HG03039 (cell line): Measurements from ENCODE around the gene CLK4.
"Not testable (repeated sequence)": the region's sequence is repeated elsewhere in the genome, so short reads cannot be mapped to it uniquely, and the experiment has no call there.

Experiments used
- ATAC-seq: cut with Tn5 transposase; IDR thresholded peaks from one replicate; pipeline ENCODE4 v1.9.1; 2021; ENCODE audit warnings: mild to moderate bottlenecking, moderate library complexity; ENCODE audit not compliant: unreplicated experiment

CLK4 gene

DNA sequence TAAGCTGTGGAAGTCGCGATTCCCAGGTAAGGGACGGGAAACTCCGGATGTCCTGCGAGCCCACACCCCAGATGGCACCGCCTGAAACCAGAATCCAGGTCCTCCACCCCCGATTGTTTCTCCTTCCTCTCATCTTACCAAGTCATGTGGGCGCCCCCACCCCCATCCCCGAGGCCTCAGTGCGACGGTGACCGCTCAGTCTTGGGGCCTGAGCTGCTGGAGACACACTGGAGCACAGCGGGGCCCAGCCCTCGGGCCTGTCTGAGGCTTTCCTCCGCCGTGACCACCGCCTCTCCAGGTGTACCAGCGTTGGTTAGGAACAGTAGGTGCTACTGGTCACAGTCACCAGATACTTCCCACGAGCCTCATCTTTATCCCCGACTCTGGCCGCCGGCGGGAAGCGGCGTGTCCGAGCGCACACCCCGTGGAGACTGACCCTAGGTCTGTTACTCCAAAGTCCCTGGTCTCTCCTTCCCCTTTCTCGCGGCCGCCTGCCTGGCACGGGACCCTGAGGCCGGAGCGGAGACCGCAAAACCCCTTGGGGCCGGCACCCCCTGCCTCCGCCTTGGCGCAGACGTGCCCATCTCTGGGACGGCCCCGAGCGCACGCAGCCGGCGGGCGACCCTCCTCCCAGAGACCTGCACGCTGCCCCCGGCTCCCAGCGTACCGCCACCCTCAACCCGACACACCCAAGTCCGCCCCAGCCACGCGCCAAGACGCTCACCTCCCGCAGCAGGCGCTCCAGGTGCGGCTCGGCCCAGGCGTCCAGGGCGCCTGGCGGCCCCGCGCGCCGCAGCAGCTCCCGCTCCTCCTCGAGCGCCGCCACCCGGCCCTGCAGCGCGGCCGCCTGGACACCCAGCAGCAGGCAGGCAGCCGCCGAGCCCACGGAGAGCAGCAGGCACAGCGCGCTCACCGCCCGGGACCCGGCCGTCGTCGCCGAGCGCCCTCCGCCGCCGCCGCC lies 37.4 kb downstream of the CLK4 start:
- ATAC-seq: no peak

DNA sequence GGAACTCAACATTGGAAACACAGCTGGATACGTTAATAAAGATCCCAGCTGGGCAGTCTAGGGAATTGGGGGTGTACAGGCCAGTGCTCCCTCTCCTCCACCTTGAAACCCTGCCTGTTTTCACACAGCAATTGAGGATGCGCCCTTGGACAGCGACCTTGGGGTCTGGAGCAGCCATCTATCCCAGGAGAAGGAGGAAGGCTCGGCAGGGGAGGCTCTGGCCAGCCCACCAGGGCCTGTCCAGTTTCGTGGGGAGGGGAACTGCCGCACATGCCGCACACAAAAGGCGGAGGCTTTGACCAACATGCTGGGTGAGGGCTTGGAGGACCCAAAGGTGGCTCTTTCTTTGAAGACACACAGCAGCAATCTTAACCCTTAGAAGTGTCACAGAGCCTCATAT lies 38.1 kb downstream of the CLK4 start:
- ATAC-seq: no peak

DNA sequence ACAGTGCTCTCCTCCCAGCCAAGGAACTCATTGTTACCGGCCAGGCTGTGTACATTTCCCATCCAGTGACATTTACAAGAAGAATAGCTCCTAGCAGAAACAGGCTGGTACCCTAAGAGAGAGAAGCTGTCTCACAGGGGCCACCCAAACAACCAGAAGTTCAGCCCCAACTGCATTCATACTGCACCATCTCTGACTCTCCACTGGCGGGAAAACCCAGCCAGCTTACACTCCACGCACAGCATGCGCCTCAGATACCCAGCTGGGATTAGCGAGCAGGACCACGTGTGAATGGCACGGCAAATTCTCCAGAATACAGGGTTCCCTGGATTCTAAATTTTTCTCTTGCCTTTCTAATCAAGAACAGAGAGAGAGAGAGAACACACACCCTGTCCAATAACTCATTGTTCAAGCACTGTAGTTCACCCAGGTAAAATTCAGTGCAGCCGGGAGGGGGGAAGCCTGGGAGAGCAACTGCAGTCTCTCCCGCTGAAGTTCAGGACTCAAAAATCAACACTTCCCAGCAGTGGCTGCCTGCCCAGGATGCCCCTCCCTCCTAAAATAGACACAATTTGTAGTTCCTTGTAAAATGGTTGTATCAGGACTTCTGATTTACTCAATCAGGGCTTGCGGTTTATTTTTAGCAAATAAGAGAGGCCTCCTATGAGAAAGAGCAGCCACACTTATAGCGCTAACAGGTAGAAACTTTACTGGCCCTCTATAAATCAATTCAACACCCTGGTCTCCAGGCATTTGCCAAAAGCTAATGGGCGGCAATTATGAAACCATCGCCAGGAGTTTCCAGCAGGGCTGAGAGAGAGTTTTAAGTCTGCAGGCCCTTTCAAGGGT lies 38.9 kb downstream of the CLK4 start:
- ATAC-seq: no peak

DNA sequence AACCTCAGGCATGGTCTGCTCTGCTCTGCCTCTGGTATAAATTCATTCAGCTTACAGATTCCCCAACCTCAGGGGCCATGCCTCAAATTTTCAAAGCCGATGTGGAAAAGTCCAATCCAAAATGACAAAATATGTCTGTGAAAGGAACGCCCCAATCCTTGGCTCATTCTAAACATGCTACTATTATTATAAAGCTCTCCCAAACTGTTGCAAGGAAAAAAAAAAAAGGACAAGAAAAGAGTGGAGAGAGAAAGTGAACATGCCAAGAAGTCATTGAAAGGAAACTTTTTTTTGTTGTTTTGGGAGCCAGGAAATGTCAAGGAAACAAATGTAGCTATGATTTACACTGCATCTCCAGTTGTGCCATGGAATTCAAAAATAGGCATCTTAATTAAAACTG lies 40.5 kb downstream of the CLK4 start:
- ATAC-seq: no peak

DNA sequence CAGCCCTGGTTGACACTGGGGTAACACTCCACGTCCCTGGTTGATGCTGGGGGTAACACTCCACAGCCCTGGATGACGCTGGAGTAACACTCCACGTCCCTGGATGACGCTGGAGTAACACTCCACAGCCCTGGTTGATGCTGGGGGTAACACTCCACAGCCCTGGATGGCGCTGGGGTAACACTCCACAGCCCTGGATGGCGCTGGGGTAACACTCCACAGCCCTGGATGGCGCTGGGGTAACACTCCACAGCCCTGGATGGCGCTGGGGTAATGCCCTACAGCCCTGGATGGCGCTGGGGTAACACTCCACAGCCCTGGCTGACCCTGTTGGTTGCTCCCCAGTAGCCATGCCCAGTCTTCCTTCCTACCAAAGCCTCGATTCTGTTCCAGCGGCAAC lies 41.4 kb downstream of the CLK4 start:
- ATAC-seq: not testable (repeated sequence)

DNA sequence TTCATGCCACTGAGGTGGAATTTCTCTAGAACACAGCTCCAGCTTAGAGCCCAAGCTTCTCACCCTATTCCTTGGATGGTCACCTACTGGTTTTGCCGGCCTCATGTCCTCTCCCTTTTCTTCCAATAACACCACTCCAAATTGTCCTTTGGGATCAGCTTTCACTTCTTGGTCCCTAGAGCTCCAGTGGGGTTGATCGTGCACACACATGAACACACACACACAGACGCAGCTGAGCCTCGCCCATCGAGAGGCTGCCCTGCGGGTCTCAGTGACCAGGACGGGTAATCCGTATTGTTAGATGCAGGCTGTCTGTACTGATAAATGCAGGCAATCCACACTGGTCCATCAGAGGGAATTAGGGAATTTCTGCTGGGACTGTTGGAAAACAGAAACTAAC lies 43.6 kb downstream of the CLK4 start:
- ATAC-seq: no peak

DNA sequence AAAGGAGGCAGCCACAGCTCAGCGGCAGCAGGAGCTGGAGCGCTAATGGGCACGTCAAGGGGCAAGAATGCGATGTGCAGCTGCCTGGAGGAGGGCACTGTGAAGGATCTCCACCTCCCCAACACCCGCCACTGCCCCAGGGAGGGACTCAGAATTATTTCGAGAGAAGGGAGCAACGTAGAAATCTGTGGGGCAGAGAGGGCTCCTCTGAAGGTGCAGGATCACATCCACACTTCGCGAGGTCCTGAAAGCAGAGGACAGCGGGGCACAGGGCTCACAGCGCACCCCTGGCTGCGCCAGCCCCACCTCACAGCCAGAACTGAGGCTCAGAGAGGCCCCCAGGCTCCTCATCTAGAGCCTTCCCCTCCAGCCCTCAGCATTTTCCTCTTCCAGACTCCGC lies 44.6 kb downstream of the CLK4 start:
- ATAC-seq: no peak

DNA sequence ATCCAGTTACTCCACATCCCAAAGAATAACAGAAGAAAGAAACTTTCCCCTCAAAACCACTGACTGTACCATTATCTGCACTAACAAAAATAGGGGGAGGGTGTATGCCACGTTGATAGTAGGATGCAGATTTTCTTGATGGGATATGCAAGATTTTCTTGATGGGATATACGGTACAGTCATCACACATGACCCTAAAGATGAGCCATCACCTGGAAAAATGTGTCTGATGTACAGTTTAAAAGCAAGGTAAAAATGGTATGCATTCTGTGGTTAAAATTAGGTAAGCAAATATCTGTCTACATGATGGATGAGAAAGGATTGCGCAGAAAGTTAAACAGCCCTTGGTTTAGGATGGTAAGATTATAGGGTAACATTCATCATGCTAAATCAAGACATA lies 45.2 kb downstream of the CLK4 start:
- no peak for ATAC-seq

DNA sequence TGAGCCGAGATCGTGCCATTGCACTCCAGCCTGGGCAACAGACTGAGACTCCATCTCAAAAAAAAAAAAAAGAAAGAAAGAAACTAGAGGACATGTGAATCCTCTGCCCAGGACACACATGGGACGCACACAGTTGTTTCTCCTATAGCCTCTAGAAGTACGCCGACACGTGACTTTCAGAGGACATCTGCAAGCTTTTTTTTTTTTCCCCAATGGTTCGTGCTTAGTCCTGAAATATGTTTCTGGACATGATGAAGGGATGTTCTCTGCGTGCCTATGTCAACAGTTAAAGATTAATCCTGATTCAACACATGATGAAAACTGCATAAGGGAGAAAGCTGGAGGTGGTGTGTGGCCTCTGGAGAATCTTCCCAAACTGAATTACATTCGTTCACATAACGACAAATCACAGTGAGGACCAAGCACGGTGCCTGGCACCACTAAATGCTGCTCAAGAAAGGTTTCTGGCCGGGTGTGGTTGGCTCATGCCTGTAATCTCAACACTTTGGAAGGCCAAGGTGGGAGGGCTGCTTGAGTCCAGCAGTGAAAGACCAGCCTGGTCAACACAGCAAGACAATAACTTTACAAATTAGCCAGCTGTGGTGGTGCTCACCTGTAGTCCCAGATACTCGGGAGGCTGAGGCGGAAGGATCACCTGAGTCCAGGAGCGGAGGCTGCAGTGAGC lies 46.4 kb downstream of the CLK4 start:
- ATAC-seq: no peak

DNA sequence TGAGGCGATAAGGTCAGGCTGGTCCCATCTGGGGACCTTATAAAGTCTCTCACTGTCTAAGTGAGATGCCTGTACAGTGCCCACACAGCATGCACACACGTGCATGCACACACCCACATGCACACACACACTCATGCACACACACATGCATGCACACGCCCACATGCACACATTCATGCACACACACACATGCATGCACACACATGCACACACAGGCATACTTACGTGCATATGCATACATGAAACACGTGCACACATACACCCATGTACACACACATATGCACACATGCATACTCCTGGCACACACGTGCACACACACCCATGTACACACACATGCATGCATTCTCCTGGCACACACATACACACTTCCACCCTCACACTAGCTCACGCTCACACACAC lies 48.9 kb downstream of the CLK4 start:
- no peak for ATAC-seq

DNA sequence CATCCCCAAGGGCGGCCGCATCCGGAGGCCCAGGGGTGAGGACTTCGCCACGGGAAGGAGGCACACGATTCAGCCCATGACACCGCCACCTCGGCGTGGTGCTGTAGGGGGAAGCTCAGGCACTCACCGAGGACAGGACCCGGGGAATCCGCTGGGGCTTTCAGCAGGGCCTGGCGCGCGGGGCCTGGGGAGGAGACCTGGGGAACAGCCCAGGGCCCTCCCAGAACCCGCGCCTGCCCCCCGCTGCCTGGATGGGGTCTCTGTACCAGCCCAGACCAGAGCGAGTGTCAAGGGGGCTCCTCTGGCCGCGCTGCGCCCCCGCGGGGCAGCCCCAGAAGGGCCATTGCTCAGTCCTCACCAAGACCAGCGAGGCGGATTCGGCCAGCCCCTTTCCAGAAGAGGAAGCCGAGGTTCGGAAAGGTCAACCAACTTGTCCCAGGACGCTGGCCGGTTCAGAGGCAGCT lies 49.4 kb downstream of the CLK4 start:
- no peak for ATAC-seq

DNA sequence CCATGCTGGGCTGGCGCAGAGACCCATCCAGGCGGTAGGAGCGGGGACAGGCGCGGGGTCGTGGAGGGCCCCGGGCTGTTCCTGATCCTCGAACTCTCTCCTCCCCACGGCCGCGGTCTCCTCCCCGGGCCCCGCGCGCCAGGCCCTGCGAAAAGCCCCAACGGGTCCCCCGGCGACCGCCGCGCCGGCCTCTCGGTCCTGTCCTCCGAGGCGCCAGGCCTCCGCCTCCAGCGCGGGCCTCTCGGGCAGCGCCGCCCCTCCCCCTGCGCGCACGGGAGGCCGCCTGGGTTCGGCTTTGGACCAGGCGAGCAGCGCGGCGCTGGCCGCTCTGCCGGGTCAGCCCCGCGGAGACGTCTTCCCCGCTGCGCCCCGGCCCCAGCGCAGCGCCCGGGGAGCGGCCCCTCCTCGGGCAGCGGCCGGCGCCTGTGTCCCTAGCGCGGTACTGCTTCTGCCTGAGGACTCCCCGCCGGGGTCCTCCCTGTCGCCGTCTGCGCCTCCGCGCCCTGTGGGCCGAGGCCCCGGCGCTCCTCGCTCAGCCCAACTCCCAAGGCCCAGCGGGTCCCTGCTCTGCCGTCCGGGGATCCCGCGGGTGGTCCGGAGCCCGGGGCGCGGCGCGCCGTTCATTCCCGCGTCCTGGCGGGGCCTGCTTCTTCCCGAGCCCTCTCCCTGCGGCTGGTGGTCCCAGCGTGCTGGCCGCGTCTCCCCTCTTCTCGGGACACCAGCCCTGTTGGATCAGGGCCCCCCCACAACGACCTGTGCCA lies 50.1 kb downstream of the CLK4 start:
- ATAC-seq: no peak

DNA sequence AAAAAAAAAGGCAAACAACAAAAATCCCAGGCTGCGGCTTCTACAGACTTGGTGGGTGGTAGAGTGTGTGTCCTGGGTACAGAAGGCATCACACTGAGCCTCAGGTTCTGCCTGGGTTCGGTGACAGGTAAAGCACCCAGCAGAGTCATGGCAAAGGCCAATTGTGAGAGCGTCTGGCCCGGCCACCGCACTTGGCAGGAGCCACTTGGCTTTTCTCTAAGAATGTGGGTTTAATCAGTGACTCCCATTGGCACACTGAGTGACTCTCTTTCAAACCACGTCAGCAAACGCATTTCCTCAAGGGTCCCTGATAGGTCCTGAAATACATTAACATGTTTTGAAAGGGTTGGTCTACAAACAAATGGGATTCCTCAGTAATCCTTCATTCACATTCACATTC lies 53.6 kb downstream of the CLK4 start:
- ATAC-seq: no peak

DNA sequence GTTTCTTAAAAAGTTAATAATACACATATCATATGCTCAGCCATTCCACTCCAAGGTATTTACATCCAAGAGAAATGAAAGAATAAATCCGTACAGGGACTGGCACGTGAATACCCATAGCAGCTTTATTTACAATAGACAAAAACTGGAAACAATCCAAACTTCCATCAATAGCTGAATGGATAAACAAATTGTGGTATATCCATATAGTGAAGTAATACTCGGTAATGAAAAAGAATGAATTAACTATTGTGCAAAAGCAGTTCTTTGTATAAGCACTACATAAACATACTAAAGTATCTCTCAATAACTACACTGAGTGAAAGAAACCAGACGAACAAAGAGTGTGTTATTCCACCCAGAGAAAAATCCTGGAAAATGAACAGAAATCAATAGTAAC lies 54.2 kb downstream of the CLK4 start:
- no peak for ATAC-seq

DNA sequence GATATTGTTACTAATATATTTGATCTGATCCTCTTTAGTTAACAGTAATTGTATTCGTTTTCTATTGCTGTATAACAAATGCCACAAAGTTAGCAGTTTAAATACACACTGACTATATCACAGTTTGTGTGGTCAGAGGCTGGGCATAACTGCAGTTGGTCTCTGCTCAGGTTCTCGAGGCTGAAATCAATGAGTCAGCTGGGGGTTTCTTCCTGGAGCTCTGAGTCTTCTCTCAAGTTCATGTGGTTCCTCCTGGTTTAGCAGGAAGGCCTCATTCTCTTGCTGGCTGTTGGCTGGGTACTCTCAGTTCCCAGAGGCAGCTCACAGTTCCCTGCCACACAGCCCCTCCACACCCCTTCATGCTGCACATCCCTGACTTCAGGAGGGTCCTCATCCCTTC lies 57.4 kb downstream of the CLK4 start:
- no peak for ATAC-seq

DNA sequence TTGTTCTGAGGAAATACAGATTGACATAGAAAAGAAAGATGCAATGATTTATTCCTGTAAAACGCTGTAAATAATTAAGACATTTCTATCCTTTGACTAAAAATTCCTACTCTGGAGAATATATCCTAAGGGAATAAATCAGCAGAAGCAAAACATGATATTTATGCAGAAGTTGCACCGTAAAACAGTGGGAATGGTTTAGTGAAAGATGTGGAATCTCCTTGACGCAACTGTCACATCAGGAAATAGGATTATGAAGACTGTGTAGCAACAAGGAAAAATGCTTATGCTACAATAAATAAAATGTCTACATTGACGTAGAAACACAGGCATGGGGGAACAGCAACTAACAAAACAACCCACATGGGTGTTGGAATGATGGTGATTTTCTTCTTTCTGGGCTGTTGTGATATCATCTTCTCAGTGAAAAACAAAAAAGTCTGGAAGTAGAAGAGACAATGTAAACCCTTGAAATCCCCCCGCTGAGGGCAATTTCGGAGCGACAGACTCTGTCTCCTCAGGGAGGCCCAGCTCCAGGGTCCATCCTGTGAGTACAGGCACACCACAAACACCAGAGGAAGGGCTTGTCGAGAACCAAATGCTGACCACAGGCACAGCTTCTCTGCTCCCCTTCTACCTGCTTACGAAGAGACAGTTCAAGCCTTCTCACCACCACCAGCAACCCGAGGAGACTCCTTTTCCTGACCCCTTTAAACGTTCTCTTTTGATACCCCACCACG lies 61.9 kb downstream of the CLK4 start:
- ATAC-seq: no peak

DNA sequence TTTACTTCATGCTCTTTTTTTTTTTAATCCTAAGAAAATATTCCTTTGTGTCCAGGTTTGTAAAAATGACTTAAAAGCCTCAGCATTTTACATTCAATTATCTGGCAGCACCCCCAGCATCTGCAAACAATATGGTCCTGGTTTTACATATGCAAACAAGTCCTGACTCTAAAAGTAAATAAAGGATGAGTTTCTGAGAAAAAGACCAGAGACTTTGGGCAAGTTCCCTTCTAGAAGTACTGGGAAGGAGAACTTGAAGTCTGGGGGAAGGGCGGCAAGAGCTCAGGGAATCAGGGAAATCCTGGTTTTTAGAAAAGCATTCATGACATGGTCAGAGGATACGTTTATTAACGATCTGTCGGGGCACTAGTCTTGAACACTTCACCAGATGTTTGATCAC lies 62.5 kb downstream of the CLK4 start:
- ATAC-seq: no peak

DNA sequence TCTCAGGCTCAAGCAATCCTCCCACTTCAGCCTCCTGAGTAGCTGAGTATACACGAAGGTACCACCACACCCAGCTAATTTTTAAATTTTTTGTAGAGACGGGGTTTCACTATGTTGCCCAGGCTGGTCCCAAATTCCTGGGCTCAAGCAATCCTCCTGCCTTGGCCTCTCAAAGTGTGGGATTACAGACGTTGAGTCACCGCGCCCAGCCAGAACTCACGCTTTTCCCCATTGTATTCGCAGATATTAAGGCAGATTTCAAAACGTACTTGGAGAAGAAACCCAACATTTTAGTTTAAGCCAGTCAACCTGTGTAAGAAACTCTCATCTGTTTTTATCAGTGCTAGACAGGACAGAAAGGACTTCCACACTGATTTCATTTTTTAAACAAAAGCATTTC lies 63.2 kb downstream of the CLK4 start:
- ATAC-seq: no peak

DNA sequence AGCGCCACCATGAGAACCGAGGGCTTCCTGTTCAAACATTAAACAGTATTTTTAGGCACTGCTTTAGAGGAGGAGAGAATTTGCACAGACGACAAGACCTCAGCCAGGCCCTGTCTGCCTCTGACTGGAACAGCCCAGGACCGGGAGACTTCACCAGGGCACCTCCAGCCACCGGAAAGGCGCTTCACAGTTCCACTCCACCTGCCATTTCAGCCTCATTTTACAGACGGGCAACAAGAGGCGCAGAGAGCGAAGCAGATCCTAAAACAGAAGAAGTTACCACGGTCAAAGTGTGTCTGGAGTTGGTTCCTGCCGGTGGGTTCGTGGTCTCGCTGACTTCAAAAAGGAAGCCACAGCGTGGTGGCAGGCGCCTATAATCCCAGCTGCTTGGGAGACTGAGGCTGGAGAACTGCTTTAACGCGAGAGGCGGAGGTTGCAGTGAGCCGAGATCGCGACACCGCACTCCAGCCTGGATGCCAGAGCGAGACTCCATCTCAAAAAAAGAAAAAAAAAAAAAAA lies 65.0 kb downstream of the CLK4 start:
- no peak for ATAC-seq

DNA sequence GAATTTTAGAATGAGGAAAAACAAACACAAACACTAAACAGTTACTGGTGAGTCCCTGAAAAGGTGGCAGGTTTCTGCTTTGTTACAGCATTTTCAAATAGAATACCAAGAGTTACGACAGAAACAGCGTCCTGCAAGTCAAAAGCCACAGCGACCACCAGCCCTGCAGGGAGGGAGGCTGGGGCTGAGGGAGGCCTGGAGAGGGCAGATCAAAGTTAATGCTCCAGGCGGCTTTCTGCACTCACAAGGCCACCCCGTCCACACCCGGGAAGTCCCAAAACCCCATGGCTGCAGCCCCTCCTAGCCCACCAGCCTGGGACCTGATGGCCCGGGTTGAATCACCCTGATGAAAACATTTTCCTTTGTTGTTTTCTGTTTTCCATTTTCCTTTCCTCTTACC lies 65.9 kb downstream of the CLK4 start:
- ATAC-seq: no peak
